Keratinocyte (primary cell): ENCODE data around the gene MAG. TPM values are rescaled to one million over a fixed set of nuclear protein-coding genes. Genes with fewer than 3 reads are reported as not detected.

Source experiments
- DNase-seq: peaks from one replicate; pipeline ENCODE4 v3.0.0-alpha.2; 2011; ENCODE audit warnings: low read depth, missing footprints, low spot score
- FAIRE-seq: peaks from 2 replicates; lab custom pipeline; 2011; peaks lifted over from hg19 to GRCh38; lab: Jason Lieb, UNC
- H2AFZ ChIP-seq: 2 replicates; pipeline ENCODE4 v1.6.0; 2012; ENCODE audit warnings: low read length, control low read depth, inconsistent platforms; ENCODE audit not compliant: control insufficient read depth
- H3K27ac ChIP-seq: 2 replicates; pipeline ENCODE4 v1.5.1; 2011; ENCODE audit warnings: low read length; ENCODE audit not compliant: control insufficient read depth, insufficient read depth
- H3K27me3 ChIP-seq: 3 replicates; pipeline ENCODE4 v1.6.0; 2011; ENCODE audit warnings: low read length; ENCODE audit not compliant: control insufficient read depth, insufficient read depth; ENCODE audit errors: extremely low read depth
- H3K36me3 ChIP-seq, 2 experiments: 2 replicates in 1 of 2; 3 replicates in 1 of 2; pipeline ENCODE4 v1.5.1; 2011; ENCODE audit warnings: low read length in 2 of 2, mild to moderate bottlenecking in 1 of 2; ENCODE audit not compliant: control insufficient read depth in 2 of 2, insufficient read depth in 2 of 2; ENCODE audit errors: extremely low read depth in 1 of 2
- H3K4me1 ChIP-seq: 3 replicates; pipeline ENCODE4 v1.5.1; 2011; ENCODE audit warnings: low read length; ENCODE audit not compliant: control insufficient read depth, insufficient read depth; ENCODE audit errors: extremely low read depth
- H3K4me2 ChIP-seq: 3 replicates; pipeline ENCODE4 v1.6.0; 2011; ENCODE audit warnings: low read depth, low read length; ENCODE audit not compliant: control insufficient read depth, insufficient read depth; ENCODE audit errors: extremely low read depth
- H3K4me3 ChIP-seq, 3 experiments: fragments of 200-600 bp in 1 of 3; sonication (generic) in 1 of 3; 2 replicates in 2 of 3; 3 replicates in 1 of 3; pipeline ENCODE4 v1.5.1; 2011 to 2016; ENCODE audit warnings: low read length in 3 of 3, mild to moderate bottlenecking in 3 of 3, control low read depth in 2 of 3, inconsistent platforms in 1 of 3, low read depth in 1 of 3, mixed read lengths in 1 of 3, mixed run types in 1 of 3, moderate library complexity in 1 of 3; ENCODE audit not compliant: control insufficient read depth in 2 of 3, insufficient read depth in 2 of 3; ENCODE audit errors: extremely low read depth in 1 of 3
- H3K79me2 ChIP-seq: 2 replicates; pipeline ENCODE4 v1.6.0; 2012; ENCODE audit warnings: low read length; ENCODE audit not compliant: control insufficient read depth, insufficient read depth
- H3K9ac ChIP-seq: 3 replicates; pipeline ENCODE4 v1.6.0; 2011; ENCODE audit warnings: low read length; ENCODE audit not compliant: control insufficient read depth, insufficient read depth; ENCODE audit errors: extremely low read depth
- H3K9me1 ChIP-seq: 3 replicates; pipeline ENCODE4 v1.6.0; 2011; ENCODE audit warnings: low read length; ENCODE audit not compliant: control insufficient read depth, insufficient read depth; ENCODE audit errors: extremely low read depth
- H3K9me3 ChIP-seq: 2 replicates; pipeline ENCODE4 v1.5.1; 2012; ENCODE audit warnings: low read depth, low read length; ENCODE audit not compliant: control insufficient read depth
- H4K20me1 ChIP-seq: 3 replicates; pipeline ENCODE4 v1.6.0; 2011; ENCODE audit warnings: low read length; ENCODE audit not compliant: control insufficient read depth, insufficient read depth; ENCODE audit errors: extremely low read depth
- CTCF ChIP-seq, 3 experiments: IDR thresholded peaks in 1 of 3; conservative IDR thresholded peaks in 1 of 3; optimal IDR thresholded peaks in 1 of 3; 2 replicates in 2 of 3; 3 replicates in 1 of 3; pipeline versions ENCODE3 to v1.5.1; 2011; ENCODE audit warnings: low read length in 3 of 3, mild to moderate bottlenecking in 3 of 3, moderate library complexity in 2 of 3, control low read depth in 1 of 3, inconsistent platforms in 1 of 3; ENCODE audit not compliant: insufficient read depth in 2 of 3; ENCODE audit errors: extremely low read depth in 1 of 3
- EZH2 ChIP-seq: IDR thresholded peaks from one replicate; pipeline ENCODE4 v1.6.1; 2012; ENCODE audit warnings: inconsistent platforms, mild to moderate bottlenecking, low read length, moderate library complexity
- dilution Hi-C: fragments of 300-500 bp; cut with MboI; formaldehyde crosslinking; loops from one replicate; pipeline ENCODE4 v1.7.0; 2020; ENCODE audit warnings: low sequenced_read_pairs; ENCODE audit not compliant: extremely low pct_ligation_motif_present
- polyA plus RNA-seq, 5 experiments: library from polyadenylated mRNA; depleted of rRNA in 3 of 5; stranded (reverse) in 3 of 5; stranded (forward) in 1 of 5; unstranded in 1 of 5; fragments of >200 nt; gene quantifications; 1 replicate in 1 of 5; 2 replicates in 3 of 5; 3 replicates in 1 of 5; pipeline versions ENCODE4 v1.2.1 to v1.2.3, GENCODE V29; 2011 to 2012; ENCODE audit warnings: missing spikeins in 2 of 5, low read depth in 1 of 5, low replicate concordance in 1 of 5

MAG gene
- polyA plus RNA-seq, 1 donor (not counting 4 experiments of a cell fraction or from before 2014, with no cell fraction given) = not detected

- H3K79me2 ChIP-seq = peaks cover 3% of the 10 kb centered on the region
- peaks cover 26 to 32% of the 10 kb centered on the region in 2 experiments for H3K36me3 ChIP-seq
- H3K4me3 ChIP-seq = no peak overlapping the region
These were observed 18.2 kb upstream of the MAG start for GRCh38 chr19:35273686-35274259.

GRCh38 chr19:35274323-35274722 lies 17.6 kb upstream of the MAG start:
- Histone ChIP-seq H3K9me3 (no peaks in the 10 kb centered on the region), H3K79me2 (peaks cover 3% of the 10 kb centered on the region), H3K9me1 (no peaks in the 10 kb centered on the region), H4K20me1 (no peaks in the 10 kb centered on the region), H3K4me1 (no peaks in the 10 kb centered on the region), H3K36me3 (peaks cover 26 to 36% of the 10 kb centered on the region in 2 experiments), H3K4me2 (no peak overlapping the region), H3K27me3 (no peaks in the 10 kb centered on the region), H2AFZ (no peak overlapping the region), H3K9ac (no peak overlapping the region), H3K27ac (no peak overlapping the region), H3K4me3 (no peak overlapping the region)
- dilution Hi-C loops = no loop called here
- no peak for DNase-seq
- TF ChIP-seq CTCF (optimal IDR thresholded peaks at IDR 0.05 in 1 of 3, IDR thresholded peaks at IDR 0.05 in 1 of 3, conservative IDR thresholded peaks at IDR 0.05 in 1 of 3; ENCODE audit: extremely low read depth in 1 of 3, insufficient read depth in 2 of 3, low read length in 3 of 3) (no peak), EZH2 (no peak)
- FAIRE-seq = no peak

More at GRCh38 chr19:35273686-35274259, 18.2 kb upstream of the MAG start:
- Histone ChIP-seq H4K20me1 (no peaks in the 10 kb centered on the region), H3K4me1 (no peaks in the 10 kb centered on the region), H3K27me3 (no peaks in the 10 kb centered on the region), H3K9me1 (no peaks in the 10 kb centered on the region), H3K9ac (no peak overlapping the region), H2AFZ (no peak overlapping the region), H3K9me3 (no peaks in the 10 kb centered on the region), H3K27ac (no peak overlapping the region), H3K4me2 (no peak overlapping the region)
- FAIRE-seq = no peak
- dilution Hi-C loops = no loop called here
- TF ChIP-seq EZH2 = no peak
- no peak for TF ChIP-seq CTCF (optimal IDR thresholded peaks at IDR 0.05 in 1 of 3, IDR thresholded peaks at IDR 0.05 in 1 of 3, conservative IDR thresholded peaks at IDR 0.05 in 1 of 3; ENCODE audit: extremely low read depth in 1 of 3, insufficient read depth in 2 of 3, low read length in 3 of 3)
- DNase-seq = no peak
